ENCODE measurements around the gene FGGY.
"Not testable (repeated sequence)": the region's sequence is repeated elsewhere in the genome, so short reads cannot be mapped to it uniquely, and the experiment has no call there.

FGGY gene

GRCh38 chr1:59691261-59691660, 394.4 kb downstream of the FGGY start:
- no peak for DNase-seq

- no peak for DNase-seq
Measured at GRCh38 chr1:59692591-59692990, 395.7 kb downstream of the FGGY start.

- DNase-seq: no peak
Measured at GRCh38 chr1:59693406-59693805, 396.5 kb downstream of the FGGY start.

GRCh38 chr1:59695252-59695651, 398.4 kb downstream of the FGGY start:
- no peak for DNase-seq

GRCh38 chr1:59696421-59697115, 399.7 kb downstream of the FGGY start:
- DNase-seq: no peak

- no peak for DNase-seq
Measured at GRCh38 chr1:59697150-59697800, 400.4 kb downstream of the FGGY start.

- no peak for DNase-seq
Measured at GRCh38 chr1:59698386-59698785, 401.5 kb downstream of the FGGY start.

GRCh38 chr1:59699227-59699847, 402.4 kb downstream of the FGGY start:
- DNase-seq: no peak

GRCh38 chr1:59701376-59701775, 404.5 kb downstream of the FGGY start:
- no peak for DNase-seq

- DNase-seq: no peak
Measured at GRCh38 chr1:59703226-59703917, 406.5 kb downstream of the FGGY start.

GRCh38 chr1:59703918-59704378, 407.1 kb downstream of the FGGY start:
- DNase-seq: no peak

- DNase-seq: no peak
Measured at GRCh38 chr1:59704716-59705115, 407.8 kb downstream of the FGGY start.

- no peak for DNase-seq
Measured at GRCh38 chr1:59705466-59706302, 408.8 kb downstream of the FGGY start.

- no peak for DNase-seq
Measured at GRCh38 chr1:59706303-59706599, 409.4 kb downstream of the FGGY start.

- no peak for DNase-seq
Measured at GRCh38 chr1:59707178-59707791, 410.4 kb downstream of the FGGY start.

GRCh38 chr1:59709333-59709732, 412.4 kb downstream of the FGGY start:
- no peak for DNase-seq

GRCh38 chr1:59710920-59711319, 414.0 kb downstream of the FGGY start:
- DNase-seq: not testable (repeated sequence)

GRCh38 chr1:59714219-59714618, 417.3 kb downstream of the FGGY start:
- DNase-seq: no peak

- no peak for DNase-seq
Measured at GRCh38 chr1:59714966-59715365, 418.1 kb downstream of the FGGY start.

GRCh38 chr1:59716832-59717231, 419.9 kb downstream of the FGGY start:
- no peak for DNase-seq

GRCh38 chr1:59718064-59718988, 421.4 kb downstream of the FGGY start:
- DNase-seq: no peak

Data from NCI-H1048 (cell line).